CD4-positive, alpha-beta T cell treated with Interleukin-17A for 4 hours (primary cell): ENCODE data around the gene MAP3K6.
"Not testable (repeated sequence)": the region's sequence is repeated elsewhere in the genome, so short reads cannot be mapped to it uniquely, and the experiment has no call there.

Experiments used
- DNase-seq: peaks from one replicate; pipeline ENCODE4 v3.0.0-alpha.2; 2020; ENCODE audit warnings: mixed read lengths

Gene MAP3K6

GRCh38 chr1:27395441-27396195 lies 28.9 kb upstream of the MAP3K6 start:
- DNase-seq: peak; percentile 83

- DNase-seq: no peak
Observed at GRCh38 chr1:27394925-27395324, 28.2 kb upstream of the MAP3K6 start.

GRCh38 chr1:27394282-27394658 lies 27.5 kb upstream of the MAP3K6 start:
- no peak for DNase-seq

GRCh38 chr1:27393641-27394281 lies 27.0 kb upstream of the MAP3K6 start:
- no peak for DNase-seq

- no peak for DNase-seq
Observed at GRCh38 chr1:27392778-27393635, 26.2 kb upstream of the MAP3K6 start.

- DNase-seq: peak; percentile 96
Observed at GRCh38 chr1:27392096-27392777, 25.5 kb upstream of the MAP3K6 start, which contains the start of gene GPR3. Gene GPR3 (plus strand): TSS chr1:27392622. CDS start chr1:27393799, 1,177 bp downstream.

GRCh38 chr1:27391511-27392095 lies 24.8 kb upstream of the MAP3K6 start:
- peak; percentile 41 for DNase-seq

GRCh38 chr1:27388337-27389005 lies 21.7 kb upstream of the MAP3K6 start:
- DNase-seq: peak; percentile 86

GRCh38 chr1:27384797-27385196 lies 18.0 kb upstream of the MAP3K6 start:
- not testable (repeated sequence) for DNase-seq

- no peak for DNase-seq
Observed at GRCh38 chr1:27383661-27384060, 16.9 kb upstream of the MAP3K6 start.

- DNase-seq: peak; percentile 67
Observed at GRCh38 chr1:27383039-27383605, 16.4 kb upstream of the MAP3K6 start, which contains the start of gene CD164L2. Gene CD164L2 (minus strand): TSS chr1:27383333. CDS start chr1:27383239, 94 bp downstream.

GRCh38 chr1:27381969-27382762 lies 15.4 kb upstream of the MAP3K6 start:
- DNase-seq: no peak

GRCh38 chr1:27380766-27381733 lies 14.3 kb upstream of the MAP3K6 start:
- DNase-seq: no peak

GRCh38 chr1:27380224-27380623 lies 13.5 kb upstream of the MAP3K6 start:
- DNase-seq: no peak

GRCh38 chr1:27379564-27380122 lies 12.9 kb upstream of the MAP3K6 start:
- DNase-seq: no peak

GRCh38 chr1:27377760-27378495 lies 11.2 kb upstream of the MAP3K6 start:
- no peak for DNase-seq

- no peak for DNase-seq
Observed at GRCh38 chr1:27374362-27375086, 7.8 kb upstream of the MAP3K6 start, which contains the start of gene FCN3. Gene FCN3 (minus strand): TSS chr1:27374824. CDS start chr1:27374818, 6 bp downstream.
